ENCODE results near the gene CNN3.

CNN3 gene

GRCh38 chr1:94886361-94886760 lies 40.5 kb downstream of the CNN3 start:
- no peak for DNase-seq

GRCh38 chr1:94884507-94884906 lies 42.4 kb downstream of the CNN3 start:
- no peak for DNase-seq

- no peak for DNase-seq
Measured at GRCh38 chr1:94884106-94884505, 42.8 kb downstream of the CNN3 start.

GRCh38 chr1:94883691-94884090 lies 43.2 kb downstream of the CNN3 start:
- no peak for DNase-seq

GRCh38 chr1:94878329-94878728 lies 48.6 kb downstream of the CNN3 start:
- DNase-seq: no peak

- no peak for DNase-seq
Measured at GRCh38 chr1:94876362-94876761, 50.5 kb downstream of the CNN3 start.

- DNase-seq: no peak
Measured at GRCh38 chr1:94875794-94876193, 51.1 kb downstream of the CNN3 start.

GRCh38 chr1:94874423-94874822 lies 52.5 kb downstream of the CNN3 start:
- no peak for DNase-seq

GRCh38 chr1:94873520-94874351 lies 53.2 kb downstream of the CNN3 start:
- peak; percentile 94 to 98 for DNase-seq

GRCh38 chr1:94872771-94873495 lies 54.0 kb downstream of the CNN3 start:
- no peak for DNase-seq

- DNase-seq: no peak
Measured at GRCh38 chr1:94871031-94871430, 55.9 kb downstream of the CNN3 start.

- no peak for DNase-seq
Measured at GRCh38 chr1:94866164-94866807, 60.6 kb downstream of the CNN3 start.

- DNase-seq: no peak
Measured at GRCh38 chr1:94865360-94865759, 61.5 kb downstream of the CNN3 start.

GRCh38 chr1:94864821-94865220 lies 62.1 kb downstream of the CNN3 start:
- no peak for DNase-seq

GRCh38 chr1:94863919-94864318 lies 63.0 kb downstream of the CNN3 start:
- no peak for DNase-seq

- DNase-seq: peak in 1 of 2 experiments; percentile 10
Measured at GRCh38 chr1:94863297-94863911, 63.5 kb downstream of the CNN3 start.

- no peak for DNase-seq
Measured at GRCh38 chr1:94862718-94863117, 64.2 kb downstream of the CNN3 start.

- DNase-seq: no peak
Measured at GRCh38 chr1:94859174-94859573, 67.7 kb downstream of the CNN3 start.

GRCh38 chr1:94858276-94858675 lies 68.6 kb downstream of the CNN3 start:
- DNase-seq: no peak

- DNase-seq: no peak
Measured at GRCh38 chr1:94856868-94857267, 70.0 kb downstream of the CNN3 start.

- DNase-seq: no peak
Measured at GRCh38 chr1:94856004-94856403, 70.9 kb downstream of the CNN3 start.

- DNase-seq: no peak
Measured at GRCh38 chr1:94855307-94855700, 71.6 kb downstream of the CNN3 start.
